Adrenal gland (tissue), 12 donors: Measurements from ENCODE around the gene MICU2. TPM values are rescaled to one million over a fixed set of nuclear protein-coding genes. Genes with fewer than 3 reads are reported as not detected.

Experiments used
- DNase-seq, 7 donors: peaks; one replicate each; pipeline ENCODE4 v3.0.0-alpha.2; 2019 to 2020
- H3K27ac ChIP-seq, 5 donors: fragments of 200-600 bp; sonication (generic) in 4 of 5; 1 replicate in 3 of 5; 2 replicates in 2 of 5; pipeline versions ENCODE4 v1.5.1 to v1.8.0; 2016 to 2020; ENCODE audit warnings: mild to moderate bottlenecking in 1 of 5
- H3K27me3 ChIP-seq: fragments of 200-600 bp; 2 replicates; pipeline ENCODE4 v1.8.0; 2021
- H3K36me3 ChIP-seq, 2 donors: fragments of 200-600 bp; replicated peaks in 1 of 2; 1 replicate in 1 of 2; 2 replicates in 1 of 2; pipeline versions ENCODE4 v1.5.1 to v1.8.0; 2018 to 2022
- H3K4me1 ChIP-seq, 2 donors: fragments of 200-600 bp; replicated peaks in 1 of 2; 1 replicate in 1 of 2; 2 replicates in 1 of 2; pipeline versions ENCODE4 v1.5.1 to v1.8.0; 2018 to 2021
- H3K4me3 ChIP-seq, 4 donors: fragments of 200-600 bp; sonication (generic) in 3 of 4; one replicate each; pipeline ENCODE4 v1.5.1; 2016 to 2018
- H3K9me3 ChIP-seq, 3 donors: fragments of 200-600 bp; sonication (generic) in 1 of 3; replicated peaks in 1 of 3; 1 replicate in 2 of 3; 2 replicates in 1 of 3; pipeline versions ENCODE4 v1.5.1 to v1.8.0; 2016 to 2021
- POLR2A ChIP-seq, 2 donors: fragments of 450-650 bp; IDR thresholded peaks; one replicate each; pipeline ENCODE4 v1.6.1; 2017; ENCODE audit warnings: antibody characterized with exemption in 2 of 2, mild to moderate bottlenecking in 2 of 2, moderate library complexity in 1 of 2
- WGBS, 4 donors: extraction: QIAGEN DNeasy Blood & Tissue Kit in 2 of 4; methylation state at CpG; one replicate each; pipeline versions ENCODE4 v1.1.5 to v1.1.7; 2013 to 2017; 5-methylcytosine and 5-hydroxymethylcytosine counted together
- intact Hi-C, 2 donors: fragments of 100-400 bp; cut with DNase I; formaldehyde crosslinking; loops; one replicate each; pipeline versions ENCODE4 v1.14.1 to v1.15.0; 2022 to 2023
- polyA plus RNA-seq, 3 donors: library from polyadenylated mRNA; stranded (reverse); fragments of 200-250 nt in 2 of 3; fragments of 350-450 nt in 1 of 3; fragmentation: Illumina TruSeq in 1 of 3; extraction: RNeasy Lipid Tissue Mini Kit (QIAGEN cat#74804) in 1 of 3; gene quantifications; one replicate each; pipeline ENCODE4 v1.2.3, GENCODE V29; 2013 to 2014
- total RNA-seq, 9 donors: library from RNA; depleted of rRNA in 4 of 9; stranded (reverse); fragments of >200 nt in 4 of 9; fragments of 120-200 nt in 1 of 9; fragmentation: NEBNext Ultra II Directional in 1 of 9; extraction: Animal tissue kit (Norgen Biotek cat#: 25700) in 1 of 9; gene quantifications; one replicate each; pipeline versions ENCODE4 v1.1.0 to v1.2.4, GENCODE V29; 2013 to 2023
- TF ChIP-seq, protein P1 (sequence below), 6 experiments: fragments of 450-650 bp in 4 of 6; fragments of 200-600 bp in 2 of 6; sonication (generic) in 1 of 6; IDR thresholded peaks; 1 replicate in 5 of 6; 2 replicates in 1 of 6; pipeline versions ENCODE4 v1.5.1 to v1.8.0; 2016 to 2021; ENCODE audit warnings: antibody characterized with exemption in 6 of 6, mild to moderate bottlenecking in 2 of 6, moderate library complexity in 1 of 6
- donor health status: healthy with polysubstance abuse.
- donor health status: Bipolar disorder and iron deficiency.
- donor health status: DM: yes; HTN: yes; CAD: no.
- donor health status: DM: no; HTN: no; CAD: no.
- donor health status: DM: no; HTN: no; CAD: no.
- donor health status: DM: yes; HTN: yes; CAD: no.

Gene MICU2
- total and polyA plus RNA-seq, 12 donors: 39.7 to 157 (median 59.7) TPM

DNA sequence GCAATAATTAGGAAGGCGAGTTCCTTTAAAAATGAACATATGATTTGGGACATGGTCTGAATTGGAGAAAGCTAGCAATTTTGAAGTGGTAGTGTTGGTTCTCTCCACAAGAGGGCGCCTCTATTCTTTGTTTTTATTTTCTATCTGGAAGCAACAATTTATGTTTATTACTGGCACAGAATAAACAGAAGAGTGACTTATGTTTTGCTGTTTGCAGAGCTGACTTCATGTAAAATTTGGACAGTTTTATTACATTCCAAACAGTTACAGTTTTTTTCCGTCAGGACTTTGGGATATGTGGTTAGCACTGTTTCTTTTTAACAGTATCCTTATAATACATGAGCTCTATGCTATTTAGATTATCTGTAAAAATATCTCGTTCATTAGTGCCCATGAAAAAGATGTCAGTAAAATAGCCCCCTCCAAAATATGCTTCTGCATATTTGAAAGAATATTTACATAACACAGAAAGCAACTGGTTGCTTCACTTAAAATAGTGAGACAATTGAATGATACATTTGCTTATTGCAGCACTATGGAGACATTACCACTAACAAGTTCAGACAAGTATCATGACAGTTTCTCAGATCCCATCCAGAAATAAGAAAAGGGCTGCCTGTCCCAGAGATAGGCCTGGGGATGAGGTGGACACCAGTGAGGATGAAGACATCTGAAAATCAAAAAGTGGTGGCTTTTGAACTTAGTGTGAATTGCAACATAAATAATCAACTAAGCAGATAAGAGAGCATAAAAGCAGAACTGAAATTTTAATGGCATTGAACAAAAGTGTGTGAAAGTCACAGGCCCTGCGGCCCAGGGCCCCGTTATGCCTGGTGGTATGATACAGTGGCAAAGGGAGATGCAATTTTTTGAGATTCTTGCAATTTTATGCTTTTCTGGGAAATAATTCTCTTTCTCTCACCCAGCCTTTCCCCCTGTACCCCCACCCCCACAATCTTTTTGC lies 34.6 kb upstream of the MICU2 start:
- TF ChIP-seq, protein P1, sequence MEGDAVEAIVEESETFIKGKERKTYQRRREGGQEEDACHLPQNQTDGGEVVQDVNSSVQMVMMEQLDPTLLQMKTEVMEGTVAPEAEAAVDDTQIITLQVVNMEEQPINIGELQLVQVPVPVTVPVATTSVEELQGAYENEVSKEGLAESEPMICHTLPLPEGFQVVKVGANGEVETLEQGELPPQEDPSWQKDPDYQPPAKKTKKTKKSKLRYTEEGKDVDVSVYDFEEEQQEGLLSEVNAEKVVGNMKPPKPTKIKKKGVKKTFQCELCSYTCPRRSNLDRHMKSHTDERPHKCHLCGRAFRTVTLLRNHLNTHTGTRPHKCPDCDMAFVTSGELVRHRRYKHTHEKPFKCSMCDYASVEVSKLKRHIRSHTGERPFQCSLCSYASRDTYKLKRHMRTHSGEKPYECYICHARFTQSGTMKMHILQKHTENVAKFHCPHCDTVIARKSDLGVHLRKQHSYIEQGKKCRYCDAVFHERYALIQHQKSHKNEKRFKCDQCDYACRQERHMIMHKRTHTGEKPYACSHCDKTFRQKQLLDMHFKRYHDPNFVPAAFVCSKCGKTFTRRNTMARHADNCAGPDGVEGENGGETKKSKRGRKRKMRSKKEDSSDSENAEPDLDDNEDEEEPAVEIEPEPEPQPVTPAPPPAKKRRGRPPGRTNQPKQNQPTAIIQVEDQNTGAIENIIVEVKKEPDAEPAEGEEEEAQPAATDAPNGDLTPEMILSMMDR (IDR thresholded peaks at IDR 0.05): peak; percentile 66 to 90 (median 78)
- TF ChIP-seq POLR2A (IDR thresholded peaks at IDR 0.05): no peak
- intact Hi-C loops: loop anchor here (5.0 to 10.0 kb wide), 3 partner anchors 639 to 1156 kb away; no protein-coding TSS in a partner anchor
- Histone ChIP-seq H3K4me1 (no peaks in the 10 kb centered on the region), H3K4me3 (no peak overlapping the region), H3K9me3 (no peaks in the 10 kb centered on the region), H3K36me3 (no peaks in the 10 kb centered on the region), H3K27ac (no peak overlapping the region), H3K27me3 (no peaks in the 10 kb centered on the region)
- 34 to 42% (median 39%) methylated on average over 6 of the region's 6 CpGs for WGBS, 4 donors
- DNase-seq: peak in 6 of 7 donors; percentile 14 to 64 (median 41)

DNA sequence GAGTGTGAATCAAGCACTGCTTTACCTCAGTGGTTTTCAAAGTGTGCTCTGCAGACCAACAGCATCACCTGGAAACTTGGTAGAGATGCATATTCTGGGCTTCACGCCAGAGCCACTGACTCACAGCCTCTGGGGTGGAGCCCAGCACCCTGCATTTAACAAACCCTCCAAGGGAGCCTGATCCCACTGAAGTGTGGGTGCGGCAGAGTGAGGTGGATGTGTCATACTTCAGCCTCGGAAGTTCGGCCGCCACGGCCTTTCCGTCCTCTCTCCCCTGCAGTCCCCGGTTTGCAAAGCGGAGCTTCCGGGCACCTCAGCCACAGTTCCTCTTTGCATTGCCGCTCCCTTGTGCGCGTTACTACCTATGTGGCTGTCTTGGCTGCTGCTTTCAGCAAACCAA lies 33.3 kb upstream of the MICU2 start:
- TF ChIP-seq, protein P1 (IDR thresholded peaks at IDR 0.05): no peak
- TF ChIP-seq POLR2A (IDR thresholded peaks at IDR 0.05): no peak
- 52 to 71% (median 60%) methylated on average over 11 to 13 of the region's 13 CpGs for WGBS, 4 donors
- H3K9me3 ChIP-seq: no peaks in the 10 kb centered on the region
- H3K36me3 ChIP-seq: no peaks in the 10 kb centered on the region
- intact Hi-C loops: loop anchor here (5.0 to 10.0 kb wide), 3 partner anchors 640 to 1158 kb away; no protein-coding TSS in a partner anchor
- H3K4me3 ChIP-seq: no peak overlapping the region
- H3K4me1 ChIP-seq: no peaks in the 10 kb centered on the region
- H3K27ac ChIP-seq: no peak overlapping the region
- DNase-seq: peak; percentile 31 to 64 (median 44)
- H3K27me3 ChIP-seq: no peaks in the 10 kb centered on the region

DNA sequence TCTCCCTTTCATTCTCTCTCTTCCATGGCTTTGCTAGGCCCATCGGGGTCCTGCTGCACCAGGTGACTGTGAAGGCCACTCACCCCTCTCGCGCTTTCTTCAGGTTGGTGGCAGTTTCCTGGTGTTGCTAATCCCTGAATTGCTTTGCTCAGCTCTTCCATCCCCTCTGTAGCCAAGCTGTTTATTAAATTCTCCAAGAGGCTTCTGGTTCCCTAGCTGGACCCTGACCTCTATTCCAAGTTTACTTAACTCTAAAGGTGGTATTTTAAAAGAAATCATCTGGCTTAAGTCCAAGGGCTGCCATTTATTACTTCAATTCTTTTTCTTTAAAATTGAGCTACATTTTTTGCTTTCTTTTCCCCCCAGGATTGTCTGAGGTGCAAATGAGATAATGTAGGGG lies 32.7 kb upstream of the MICU2 start:
- H3K36me3 ChIP-seq: no peaks in the 10 kb centered on the region
- TF ChIP-seq POLR2A (IDR thresholded peaks at IDR 0.05): no peak
- TF ChIP-seq, protein P1 (IDR thresholded peaks at IDR 0.05): no peak
- no peaks in the 10 kb centered on the region for H3K4me1 ChIP-seq
- H3K27me3 ChIP-seq: no peaks in the 10 kb centered on the region
- H3K27ac ChIP-seq: no peak overlapping the region
- no peak overlapping the region for H3K4me3 ChIP-seq
- no peaks in the 10 kb centered on the region for H3K9me3 ChIP-seq
- DNase-seq: no peak
- 80 to 87% (median 85%) methylated on average over 3 of the region's 3 CpGs for WGBS, 4 donors
- intact Hi-C loops: loop anchor here (5.0 to 10.0 kb wide), 3 partner anchors 641 to 1158 kb away; no protein-coding TSS in a partner anchor

DNA sequence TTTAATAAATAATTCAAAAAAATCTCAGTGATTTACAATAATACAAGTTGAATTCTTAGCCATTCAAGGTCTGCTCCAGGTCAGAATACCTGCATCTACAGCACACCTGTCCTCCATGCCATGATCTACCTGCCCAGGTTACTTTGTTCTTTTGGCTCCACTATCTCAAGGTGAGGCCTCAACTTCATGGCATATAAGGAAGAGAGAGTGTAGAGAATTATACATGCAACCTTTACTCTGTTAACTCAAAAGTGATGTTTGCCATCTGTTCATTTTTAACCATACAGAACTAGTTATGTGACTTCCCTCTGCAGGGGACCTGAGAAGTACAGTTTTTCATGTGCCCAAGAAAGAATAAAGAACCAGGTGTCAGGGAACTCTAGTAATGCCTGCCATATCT lies 28.2 kb upstream of the MICU2 start:
- intact Hi-C loops: loop anchor here (10.0 kb wide), 2 partner anchors 1123 to 1163 kb away; no protein-coding TSS in a partner anchor
- TF ChIP-seq POLR2A (IDR thresholded peaks at IDR 0.05): no peak
- TF ChIP-seq, protein P1 (IDR thresholded peaks at IDR 0.05): no peak
- H3K4me3 ChIP-seq: no peak overlapping the region
- no peak for DNase-seq
- no peak overlapping the region for H3K27ac ChIP-seq
- H3K4me1 ChIP-seq: no peaks in the 10 kb centered on the region
- no peaks in the 10 kb centered on the region for H3K9me3 ChIP-seq
- H3K36me3 ChIP-seq: no peaks in the 10 kb centered on the region
- no peaks in the 10 kb centered on the region for H3K27me3 ChIP-seq
